GDM1 (cell line): ENCODE results near the gene ITGB1.

Experiments
- DNase-seq: peaks from one replicate; lab custom pipeline; 2025; lab: John Stamatoyannopoulos, UW

The ITGB1 gene

DNA sequence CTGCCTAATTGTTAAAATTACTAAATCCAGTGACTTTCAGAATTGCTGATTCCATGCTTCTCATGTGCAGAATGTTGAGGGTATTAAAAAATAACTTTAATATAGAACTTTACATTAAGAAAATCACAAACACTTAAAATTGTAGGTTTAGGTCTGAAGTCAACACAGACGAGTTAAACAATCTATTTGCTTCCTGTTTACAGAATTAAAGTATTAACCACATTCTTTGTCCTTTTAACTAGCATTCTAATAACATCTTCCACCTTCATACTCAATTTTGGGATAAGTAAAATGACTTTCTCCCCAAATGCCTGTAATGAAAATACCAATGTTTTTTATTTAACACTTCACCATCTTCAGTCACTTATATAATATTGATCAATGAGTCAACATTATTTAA lies 2.2 kb downstream of the ITGB1 start:
- no peak for DNase-seq

DNA sequence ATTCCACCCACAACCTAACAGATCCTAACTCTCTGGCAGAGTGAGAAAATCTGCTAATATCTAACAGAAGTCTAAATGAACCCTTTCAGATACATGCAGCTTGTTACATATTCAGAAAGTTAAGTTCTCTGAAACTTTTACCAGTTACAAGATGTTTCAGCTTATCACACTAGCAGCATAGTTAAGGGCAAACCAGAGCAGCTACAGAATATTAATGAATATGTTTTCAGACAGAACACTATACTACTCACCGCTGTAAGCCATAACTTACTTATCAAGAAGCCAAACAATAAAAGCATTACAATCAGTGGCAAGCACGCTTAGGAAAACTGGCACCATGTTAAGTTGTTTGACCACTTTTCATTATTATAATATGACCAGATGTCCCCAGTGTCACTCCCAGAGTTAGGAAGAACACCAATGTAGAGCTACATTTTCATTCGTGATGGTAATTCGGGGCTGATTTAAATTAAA lies 2.7 kb downstream of the ITGB1 start:
- no peak for DNase-seq

DNA sequence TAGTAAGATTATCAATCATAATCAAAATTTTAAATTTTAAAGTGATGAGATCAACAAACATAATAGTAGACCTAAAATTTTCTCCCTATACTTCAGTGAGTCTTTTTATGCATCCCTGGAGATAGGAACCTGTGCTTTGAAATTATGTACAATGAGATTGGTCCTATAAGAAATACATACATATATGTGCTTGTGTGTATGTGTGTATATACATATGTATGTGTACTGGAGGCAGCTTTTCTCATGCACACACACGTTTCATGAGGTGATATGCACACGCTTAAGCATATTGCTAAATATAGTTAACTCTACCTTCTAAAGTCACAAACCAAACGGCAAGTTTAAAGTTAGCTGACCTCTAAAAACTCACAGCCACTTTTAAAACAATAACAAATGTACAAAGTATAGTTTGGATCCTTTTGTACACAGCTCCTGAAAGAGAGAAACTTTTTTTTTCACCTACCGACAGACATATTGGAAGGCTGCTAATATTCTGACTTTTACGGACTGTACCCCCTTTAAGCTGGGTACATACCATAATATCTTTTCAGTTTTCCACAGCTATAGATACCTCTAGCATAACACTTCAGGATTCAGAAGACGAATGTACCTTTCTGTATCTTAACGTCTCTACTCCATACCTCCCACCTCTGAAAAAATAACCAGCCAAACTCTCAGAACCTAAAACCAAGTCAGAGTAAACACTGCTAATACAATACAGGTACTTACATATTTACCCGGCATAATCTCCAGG lies 3.3 kb downstream of the ITGB1 start:
- no peak for DNase-seq

DNA sequence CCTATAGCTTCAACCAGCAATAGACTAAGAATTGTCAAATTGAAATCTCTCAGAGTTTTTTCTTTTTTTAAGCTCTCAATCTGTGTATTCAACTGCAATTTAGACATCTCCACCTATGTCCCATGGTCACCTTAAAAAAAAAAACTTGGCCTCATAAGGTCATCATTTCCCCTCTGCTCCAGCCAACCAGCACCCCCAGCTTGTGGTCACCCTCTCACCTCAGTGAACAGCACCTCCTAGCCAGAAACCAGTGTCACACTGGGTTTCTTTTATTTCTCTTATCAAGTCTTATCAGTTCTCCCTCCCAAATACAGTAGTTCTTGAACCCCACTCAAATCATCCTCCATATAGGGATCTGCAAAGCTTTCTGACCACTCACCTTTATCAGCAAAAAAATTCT lies 4.0 kb downstream of the ITGB1 start:
- DNase-seq = no peak

DNA sequence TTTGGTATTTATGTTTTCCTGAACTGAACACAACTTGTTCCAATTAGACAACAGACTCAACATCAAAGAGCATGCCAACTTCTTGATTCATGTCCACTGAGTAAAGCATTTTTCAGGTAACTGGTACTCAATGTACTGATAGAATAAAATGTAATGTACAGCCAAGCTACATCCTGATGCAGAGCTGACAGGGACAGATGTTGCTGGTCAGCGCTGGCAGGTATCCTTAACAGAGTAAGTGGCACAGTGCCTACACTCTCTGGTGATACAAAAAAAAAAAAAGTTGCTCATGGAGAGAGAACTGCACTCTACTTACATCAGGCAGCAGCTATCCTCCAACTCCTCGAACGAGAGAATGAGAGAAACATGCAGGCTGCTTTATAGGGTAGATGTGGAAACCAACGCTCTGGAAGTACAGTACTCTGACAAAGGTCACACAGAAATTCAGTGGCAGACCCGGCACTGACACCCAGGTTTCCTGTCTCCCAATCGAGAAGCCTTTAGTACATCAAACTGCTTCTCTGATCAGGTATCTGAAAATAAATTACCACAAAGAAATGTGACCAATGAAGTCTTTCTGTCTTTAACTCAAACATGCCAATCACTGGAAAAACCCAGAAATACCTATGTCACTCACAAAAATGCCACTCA lies 4.6 kb downstream of the ITGB1 start:
- no peak for DNase-seq

DNA sequence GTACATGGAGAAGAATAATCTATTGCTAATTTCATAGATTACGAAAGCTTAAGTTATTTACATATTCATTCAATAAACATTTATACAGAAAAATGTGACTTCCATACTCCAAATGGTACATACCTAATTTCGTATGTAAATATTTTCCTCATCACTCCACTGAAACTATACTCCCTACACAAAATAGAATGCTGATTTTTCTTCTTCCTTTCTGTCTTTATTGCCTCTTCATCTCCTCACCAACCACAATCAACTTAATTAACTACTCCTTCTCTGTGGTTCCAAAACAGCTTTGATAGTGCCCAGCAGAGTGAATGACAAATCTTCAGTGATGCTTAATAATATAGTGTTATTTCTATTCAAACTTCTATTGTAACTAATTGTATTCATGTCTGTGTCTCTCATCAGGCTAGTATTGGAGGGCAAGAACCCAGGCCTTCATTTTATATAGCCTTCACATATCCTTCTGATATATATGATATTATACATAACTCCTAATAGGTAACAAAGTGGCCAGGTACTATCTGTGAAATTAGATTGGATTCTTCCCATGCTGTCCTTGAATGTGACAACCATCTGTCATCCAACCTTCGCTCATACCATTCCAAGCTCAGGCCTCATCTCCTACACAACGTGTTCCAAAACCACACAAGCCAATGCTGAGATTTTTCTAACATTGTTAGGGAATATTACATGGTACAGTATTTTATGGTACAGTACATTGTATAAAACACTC lies 5.3 kb downstream of the ITGB1 start:
- no peak for DNase-seq

DNA sequence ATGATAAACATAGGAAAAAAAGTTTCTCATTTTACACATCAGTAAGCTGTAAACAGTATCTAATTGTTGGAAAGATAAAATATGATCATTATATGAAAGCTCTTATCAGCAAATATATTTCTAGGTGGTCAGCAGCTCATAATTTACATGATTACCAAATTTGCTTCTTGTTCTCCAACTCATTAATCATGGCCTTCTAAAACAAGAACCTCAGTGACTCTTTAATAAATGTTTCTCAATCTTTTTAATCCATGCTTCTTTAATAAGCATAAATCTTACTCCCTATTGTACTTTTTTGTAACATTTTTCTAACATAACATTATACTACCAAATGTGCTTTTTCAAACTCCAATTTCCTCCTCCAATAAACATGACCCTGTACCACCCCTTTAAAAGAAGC lies 5.9 kb downstream of the ITGB1 start:
- no peak for DNase-seq

DNA sequence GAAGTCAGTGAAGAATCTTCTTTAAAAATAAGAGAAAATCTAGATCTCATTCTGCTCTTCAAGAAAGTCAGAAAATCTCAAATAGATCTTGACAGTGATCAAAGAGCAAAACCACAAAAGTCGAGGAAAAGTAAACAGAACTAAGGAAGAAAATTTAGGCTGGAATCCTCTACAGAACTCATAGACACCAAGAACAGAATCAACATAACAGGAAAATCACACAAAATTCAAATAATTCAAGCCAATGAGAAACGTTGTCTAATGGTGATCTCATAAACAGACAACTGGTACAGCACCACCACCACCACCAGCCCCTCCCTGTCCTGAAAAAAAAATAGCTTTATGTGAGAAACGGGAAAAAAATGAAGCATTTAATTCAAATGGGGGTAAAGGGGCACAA lies 6.9 kb downstream of the ITGB1 start:
- no peak for DNase-seq

DNA sequence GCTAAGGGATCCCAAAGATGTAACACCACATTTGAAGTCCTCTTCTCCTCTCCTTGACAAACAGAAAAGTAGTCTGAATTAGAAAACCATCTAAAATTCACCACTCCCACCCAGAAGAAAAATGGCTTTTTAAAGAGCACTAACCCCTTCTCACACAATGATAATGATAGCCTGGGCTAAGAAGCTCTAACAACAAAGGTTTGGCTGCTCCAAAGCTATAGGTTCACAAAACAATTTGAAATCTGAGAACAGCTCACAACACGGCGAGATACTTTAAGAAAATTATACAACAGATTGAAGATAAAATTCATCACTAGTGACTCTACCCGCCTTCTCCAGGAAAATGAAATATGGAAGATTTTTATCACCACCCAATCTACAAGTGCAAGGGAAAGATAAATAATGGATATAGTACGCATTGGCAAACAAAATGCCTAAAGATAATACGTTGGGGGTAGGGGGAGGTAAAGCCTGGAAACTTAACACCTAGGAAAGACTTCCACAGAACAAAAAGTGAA lies 7.4 kb downstream of the ITGB1 start:
- no peak for DNase-seq

DNA sequence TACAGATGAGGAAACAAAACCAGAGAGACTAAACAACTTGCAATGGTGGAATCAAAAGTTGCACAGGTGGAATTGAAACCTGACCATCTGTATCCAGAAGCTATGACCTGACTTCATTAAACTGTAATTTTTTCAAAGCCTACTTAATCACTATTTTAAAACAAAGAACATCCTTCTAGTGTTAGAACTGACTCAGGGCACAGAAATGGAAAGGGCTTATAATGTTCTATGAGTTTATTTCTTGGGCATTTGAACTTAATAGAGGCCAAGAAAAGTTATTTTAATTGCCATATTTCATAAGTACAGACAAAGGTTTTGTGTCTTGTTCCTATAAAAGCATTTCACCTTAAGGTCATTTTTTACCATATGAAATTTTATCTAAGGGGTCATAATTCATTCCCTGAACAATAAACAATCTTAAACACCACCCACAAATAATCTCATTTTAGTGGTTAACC lies 8.8 kb downstream of the ITGB1 start:
- DNase-seq = no peak

DNA sequence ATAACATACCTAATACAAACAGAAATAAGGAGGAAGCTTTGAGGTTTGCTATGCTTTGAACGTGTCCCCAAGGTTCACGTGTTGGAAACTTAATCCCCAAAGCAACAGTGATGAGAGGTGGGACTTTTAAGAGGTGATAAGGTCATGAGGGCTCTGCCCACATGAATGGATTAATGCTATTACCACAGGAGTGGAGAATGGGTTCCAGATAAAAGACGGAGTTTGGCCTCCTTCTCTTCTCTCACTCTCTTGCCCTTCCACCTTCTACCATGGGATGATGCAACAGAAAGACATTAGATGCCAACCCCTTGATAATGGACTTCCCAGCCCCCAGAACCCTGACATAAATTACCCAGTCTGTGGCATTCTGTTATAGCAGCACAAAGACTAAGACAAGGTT lies 9.6 kb downstream of the ITGB1 start:
- DNase-seq = no peak

DNA sequence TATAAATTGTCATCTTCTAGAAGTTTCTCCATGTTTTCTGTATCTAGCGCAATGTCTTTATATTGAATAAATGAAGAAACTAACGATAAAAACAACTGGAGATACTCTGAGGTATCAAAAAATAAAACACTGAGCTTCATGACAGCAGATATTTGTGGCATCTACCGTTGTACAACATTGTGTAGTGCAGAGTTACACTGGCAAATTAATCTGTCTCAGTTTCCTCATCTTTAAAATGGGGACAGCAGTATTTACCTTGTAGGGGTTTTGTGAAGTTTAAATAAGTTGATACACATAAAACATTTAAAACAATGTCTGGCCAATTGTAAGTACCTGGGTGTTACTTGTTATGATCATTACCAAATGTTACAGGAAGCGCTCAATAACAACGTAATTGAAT lies 10.4 kb downstream of the ITGB1 start:
- no peak for DNase-seq

DNA sequence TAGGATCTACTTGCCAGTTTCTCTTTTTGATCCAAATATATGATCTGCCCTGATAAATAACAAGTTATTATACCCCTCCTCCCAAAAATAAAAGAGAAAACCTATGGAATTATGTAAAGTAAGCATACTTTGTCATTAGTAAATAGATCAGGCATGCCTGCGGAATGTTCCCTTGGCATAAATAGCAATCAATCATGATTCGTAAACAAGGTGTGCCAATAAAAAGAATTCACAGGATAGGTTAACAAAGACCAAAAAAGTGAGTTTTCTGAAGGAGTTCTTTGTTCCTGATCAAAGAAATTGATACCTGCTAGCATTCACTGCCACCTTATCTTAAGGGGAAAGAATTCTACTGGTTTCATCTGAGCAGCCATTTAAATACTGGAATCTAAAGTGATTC lies 11.9 kb downstream of the ITGB1 start:
- DNase-seq = no peak

DNA sequence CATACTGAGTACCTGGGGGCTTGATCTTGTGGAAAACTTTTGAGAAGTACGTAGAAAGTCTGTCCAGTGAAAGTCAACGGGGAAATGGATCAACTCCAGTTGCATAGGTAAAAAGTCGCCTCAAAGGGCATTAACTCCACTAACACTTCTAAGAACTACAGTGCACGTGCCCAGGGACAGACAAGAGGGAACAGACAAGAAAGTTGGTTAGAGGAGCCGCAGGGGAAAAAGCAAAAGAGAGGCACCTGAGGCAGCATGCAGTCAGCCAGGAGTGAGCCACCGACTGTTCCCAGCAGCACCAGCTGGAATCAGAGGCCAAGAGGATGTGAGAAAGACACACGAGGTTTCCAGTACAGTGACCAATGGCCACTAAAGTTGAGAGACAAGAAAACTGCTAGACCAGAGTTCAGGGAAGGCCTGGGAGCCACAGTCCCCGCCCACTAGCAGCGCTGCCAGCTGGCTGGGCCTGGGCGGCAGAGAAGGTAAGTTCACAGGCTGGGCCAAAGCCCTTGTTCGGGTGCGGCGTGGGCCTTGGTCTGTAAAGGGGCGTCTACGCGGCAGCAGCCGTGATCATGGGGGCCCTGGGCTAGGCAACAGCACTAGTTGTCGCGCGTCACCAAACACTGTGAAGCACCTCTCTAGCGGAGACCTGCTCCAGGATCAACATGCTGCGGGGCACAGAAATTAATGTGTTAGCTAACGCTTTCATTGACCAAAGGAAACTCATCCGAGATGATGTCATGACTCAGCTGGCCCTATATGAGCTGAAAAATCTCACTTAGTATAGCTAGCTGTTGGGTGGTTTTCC lies 14.0 kb downstream of the ITGB1 start:
- no peak for DNase-seq

DNA sequence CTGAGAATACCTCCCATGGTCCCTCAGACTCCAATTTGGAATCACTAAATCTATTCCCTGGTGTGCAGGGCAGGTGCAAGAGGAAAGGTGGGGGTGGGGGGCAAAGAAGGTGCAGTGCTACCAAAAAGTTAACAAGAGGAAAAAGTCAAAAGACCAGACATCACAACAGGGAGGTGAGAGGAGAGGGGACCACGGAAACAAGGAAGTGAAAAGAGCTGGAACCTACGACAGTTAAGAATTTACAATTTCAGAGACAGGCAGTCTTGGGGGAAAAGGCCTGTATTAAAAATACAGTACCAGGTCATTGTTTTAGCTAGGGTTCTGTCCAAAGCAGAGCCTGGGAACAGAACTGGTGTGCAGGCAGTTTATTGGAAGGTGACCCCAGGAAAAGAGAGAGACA lies 14.6 kb downstream of the ITGB1 start:
- DNase-seq = no peak

DNA sequence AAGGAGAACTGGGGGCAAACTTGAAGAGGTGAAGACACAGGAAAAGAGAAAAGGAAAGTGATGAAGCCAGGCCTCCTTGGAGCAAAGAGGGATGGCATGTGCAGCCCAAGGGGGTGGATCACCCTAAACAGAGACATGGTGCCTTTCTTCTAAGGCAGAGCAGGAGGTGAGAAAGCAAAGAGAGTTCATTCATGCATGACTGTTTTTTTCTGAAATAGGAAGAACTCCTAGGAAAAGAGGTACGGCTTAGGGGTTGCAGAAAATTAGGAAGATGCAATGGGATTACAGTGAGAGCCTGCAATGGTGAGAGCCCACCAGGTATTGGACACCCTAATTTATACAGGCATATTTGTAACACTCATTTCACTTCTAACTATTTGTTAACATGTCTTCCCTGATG lies 15.9 kb downstream of the ITGB1 start:
- no peak for DNase-seq

DNA sequence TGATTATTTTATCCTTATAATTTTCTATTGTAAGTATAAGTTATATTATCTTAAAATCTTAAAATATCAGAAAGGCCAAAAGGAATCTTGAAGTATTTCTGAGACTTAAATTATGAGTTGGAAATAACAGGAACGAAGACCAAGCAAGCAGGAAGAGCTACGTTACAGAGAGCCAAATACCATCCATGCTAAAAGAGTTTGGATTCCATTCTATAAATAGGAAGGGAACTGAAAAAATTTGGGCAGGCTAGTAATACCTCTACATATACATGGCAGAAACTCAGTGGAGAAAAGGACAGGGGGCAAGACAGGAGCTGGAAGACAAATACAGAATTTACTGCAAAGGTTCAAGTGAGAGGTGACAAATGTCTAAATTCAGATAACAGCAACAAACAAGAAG lies 16.7 kb downstream of the ITGB1 start:
- DNase-seq = no peak

DNA sequence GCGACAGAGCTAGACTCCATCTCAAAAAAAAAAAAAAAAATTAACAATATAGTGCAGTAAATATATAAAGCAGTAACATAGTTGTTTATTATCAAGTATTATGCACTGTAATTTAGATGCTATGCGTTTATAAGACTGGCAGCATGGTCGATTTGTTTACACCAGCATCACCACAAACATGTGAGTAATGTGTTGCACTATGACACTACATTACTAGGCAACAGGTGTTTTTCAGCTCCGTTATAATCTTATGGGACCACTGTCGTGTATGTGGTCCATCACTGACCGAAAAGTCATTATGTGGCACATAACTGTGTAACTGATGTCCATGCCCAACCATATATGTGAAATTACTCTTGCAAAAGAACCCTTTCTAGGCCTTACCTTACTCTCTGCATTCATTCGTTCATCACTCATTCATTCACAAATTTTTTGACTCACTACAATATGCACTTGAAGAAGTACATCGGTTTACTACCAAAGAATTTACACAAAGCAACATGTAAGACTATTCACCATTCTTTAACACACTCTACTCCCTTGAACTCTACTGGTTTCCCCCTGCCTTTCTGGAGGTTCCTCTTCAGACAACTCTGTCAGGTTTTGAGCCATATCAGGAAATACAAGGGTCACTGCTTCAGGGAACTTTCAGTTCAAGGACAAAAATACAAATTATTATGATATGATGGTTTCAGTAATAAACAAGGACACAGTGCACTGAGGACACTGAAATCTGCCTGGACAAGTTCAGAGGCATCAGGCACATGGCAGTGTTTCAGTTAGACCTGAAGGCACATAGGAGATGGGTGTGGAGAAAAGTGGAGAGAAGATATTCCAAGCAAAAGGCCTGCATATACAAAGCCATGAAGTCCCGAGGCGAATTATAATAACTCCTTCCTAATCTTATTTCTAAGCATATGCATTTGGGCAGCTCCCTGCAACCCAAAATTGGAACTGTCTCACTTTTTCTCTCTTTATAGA lies 17.4 kb downstream of the ITGB1 start:
- no peak for DNase-seq

DNA sequence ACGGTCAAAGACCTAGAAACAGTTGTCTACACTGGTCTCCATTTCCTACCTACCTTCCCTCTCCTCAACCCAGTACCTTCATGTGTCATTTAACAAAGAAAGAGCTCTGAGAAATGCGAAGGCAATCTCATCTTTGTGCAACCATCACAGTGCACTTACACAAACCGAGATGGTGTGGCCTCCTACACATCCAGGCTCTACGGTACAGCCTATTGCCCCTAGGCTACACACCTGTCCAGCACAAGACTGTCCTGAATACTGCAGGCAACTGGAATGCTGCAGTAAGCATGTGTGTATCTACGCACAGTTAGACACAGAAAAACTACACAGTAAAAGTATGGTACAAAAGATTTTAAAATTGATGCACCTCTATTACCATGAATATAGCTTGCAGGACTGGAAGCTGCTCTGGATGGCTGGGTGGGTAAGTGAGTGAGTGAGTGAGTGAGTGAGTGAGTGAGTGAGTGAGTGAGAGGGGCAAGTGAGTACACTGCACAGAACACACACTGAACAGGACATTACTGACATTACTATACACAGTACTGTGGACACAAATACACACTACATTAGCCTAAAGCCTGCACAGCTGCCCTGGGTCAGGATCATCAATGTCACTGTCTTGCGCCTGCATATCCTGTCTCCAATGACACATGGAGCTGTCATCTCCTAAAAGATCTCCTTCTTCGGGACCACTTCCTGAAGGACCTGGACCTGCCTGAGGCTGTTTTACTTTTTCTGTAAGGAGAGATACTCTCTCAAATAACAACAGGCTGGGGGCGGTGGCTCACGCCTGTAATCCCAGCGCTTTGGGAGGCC lies 18.5 kb downstream of the ITGB1 start:
- no peak for DNase-seq

DNA sequence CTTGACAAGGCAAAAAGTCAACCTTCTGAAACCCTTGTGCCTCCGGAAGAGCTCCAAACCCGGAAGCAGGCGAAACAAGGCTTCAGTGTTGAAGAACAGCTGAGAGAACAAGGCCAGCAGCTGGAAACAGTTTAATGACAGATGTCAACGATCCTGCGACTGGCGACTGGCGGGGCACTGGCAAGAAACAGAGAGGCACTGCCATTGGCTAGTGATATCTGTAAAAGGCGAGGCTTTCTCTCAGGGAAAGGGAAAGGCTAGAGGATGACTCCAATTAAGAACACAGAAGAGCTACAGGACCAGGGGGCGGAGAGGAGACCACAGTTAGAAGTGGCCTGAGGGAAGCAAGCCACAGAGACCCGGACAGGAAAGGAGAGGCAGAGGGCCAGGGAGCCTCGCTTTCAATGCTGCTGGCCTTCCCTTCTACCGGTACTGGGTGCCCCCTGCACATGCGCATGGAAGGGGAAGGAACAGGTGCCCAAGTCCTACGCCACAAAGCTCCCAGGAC lies 19.4 kb downstream of the ITGB1 start:
- DNase-seq = no peak
